Prostate gland (tissue), 2 donors: ENCODE data around the gene FBXW2.

Experiments
- CTCF ChIP-seq, 4 experiments: fragments of 200-600 bp in 2 of 4; fragments of 450-650 bp in 2 of 4; sonication (generic) in 2 of 4; IDR thresholded peaks; 1 replicate in 3 of 4; 2 replicates in 1 of 4; pipeline ENCODE4 v1.5.1; 2016 to 2019; ENCODE audit warnings: antibody characterized with exemption in 4 of 4, mild to moderate bottlenecking in 2 of 4, moderate library complexity in 2 of 4
- POLR2A ChIP-seq: fragments of 450-650 bp; IDR thresholded peaks from one replicate; pipeline ENCODE4 v1.6.1; 2016; ENCODE audit warnings: antibody characterized with exemption, mild to moderate bottlenecking
- POLR2AphosphoS5 ChIP-seq: sonication (generic); formaldehyde crosslinking; IDR thresholded peaks from one replicate; pipeline ENCODE4 v1.6.1; 2017; ENCODE audit warnings: antibody characterized with exemption

DNA sequence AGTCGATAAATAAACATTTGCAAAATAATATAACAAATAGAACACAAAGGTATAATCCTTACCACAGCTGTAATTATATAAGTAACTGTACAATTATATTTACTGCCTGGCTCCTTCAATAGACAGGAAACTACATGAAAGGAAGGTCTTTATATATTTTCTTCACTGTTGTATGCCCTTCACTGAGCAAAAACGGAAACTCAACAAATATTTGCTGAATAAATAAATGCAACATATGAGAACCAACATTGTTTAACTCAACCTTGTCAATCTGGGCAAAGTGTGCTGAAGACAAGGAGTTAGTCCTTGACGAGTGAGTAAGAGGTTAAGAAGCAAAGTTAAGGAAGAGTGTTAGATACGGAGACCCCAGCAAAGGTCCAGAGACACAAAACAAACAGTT is 26.9 kb upstream of the FBXW2 start:
- TF ChIP-seq CTCF (IDR thresholded peaks at IDR 0.05) (no peak), POLR2A (no peak), POLR2AphosphoS5 (no peak)
